Lower leg skin (tissue), 4 donors: ENCODE data around the gene SPOCK1. TPM values are rescaled to one million over a fixed set of nuclear protein-coding genes. Genes with fewer than 3 reads are reported as not detected.

Source experiments
- DNase-seq, 2 donors: peaks; one replicate each; pipeline ENCODE4 v3.0.0-alpha.2; 2019; ENCODE audit warnings: low spot score in 2 of 2
- H3K4me3 ChIP-seq: fragments of 200-600 bp; sonication (generic); 2 replicates; pipeline ENCODE4 v1.5.1; 2017; ENCODE audit warnings: mild to moderate bottlenecking, low read depth; ENCODE audit not compliant: poor library complexity, severe bottlenecking
- POLR2A ChIP-seq, 2 donors: fragments of 450-650 bp; IDR thresholded peaks; one replicate each; pipeline ENCODE4 v1.6.1; 2016 to 2017; ENCODE audit warnings: antibody characterized with exemption in 2 of 2, mild to moderate bottlenecking in 1 of 2, moderate library complexity in 1 of 2
- WGBS, 2 donors: methylation state at CpG; one replicate each; pipeline ENCODE4 v1.1.5; 2018; 5-methylcytosine and 5-hydroxymethylcytosine counted together
- intact Hi-C: fragments of 100-400 bp; cut with DNase I; formaldehyde crosslinking; loops from one replicate; pipeline ENCODE4 v1.15.0; 2023; ENCODE audit warnings: low total_unique reads
- total RNA-seq, 4 donors: library from RNA; depleted of rRNA; stranded (reverse); fragments of >200 nt; gene quantifications; one replicate each; pipeline ENCODE4 v1.1.0, GENCODE V29; 2016
- TF ChIP-seq, protein P1 (sequence below), 3 donors: fragments of 450-650 bp; IDR thresholded peaks; one replicate each; pipeline ENCODE4 v1.5.1; 2016; ENCODE audit warnings: antibody characterized with exemption in 3 of 3, mild to moderate bottlenecking in 3 of 3, moderate library complexity in 2 of 3

SPOCK1 gene
- total RNA-seq, 4 donors from 2014 or later, result 7.9 to 21.5 (median 11.7) TPM

DNA sequence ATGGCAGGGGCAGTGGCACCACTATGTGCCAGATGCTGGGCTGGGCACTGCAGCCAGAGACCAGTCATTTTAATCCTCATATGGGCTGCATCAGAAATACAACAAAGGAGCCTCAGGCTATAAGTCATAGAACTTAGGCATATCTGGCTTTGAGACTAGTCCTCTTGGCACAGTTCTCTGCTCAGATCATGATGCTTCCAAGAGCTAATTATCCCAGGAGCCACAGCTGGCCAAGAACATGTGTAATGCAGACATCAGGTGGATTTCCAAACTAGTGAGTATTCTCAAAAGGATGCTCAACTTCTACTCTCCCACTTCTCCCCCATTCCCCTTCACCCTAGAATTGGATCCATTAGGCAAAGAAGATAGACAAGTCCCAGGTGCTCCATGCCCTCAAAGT, 571.6 kb downstream of the SPOCK1 start:
- H3K4me3 ChIP-seq, result no peak overlapping the region
- intact Hi-C loops, result no loop called here
- no peak for TF ChIP-seq POLR2A (IDR thresholded peaks at IDR 0.05)
- TF ChIP-seq, protein P1, sequence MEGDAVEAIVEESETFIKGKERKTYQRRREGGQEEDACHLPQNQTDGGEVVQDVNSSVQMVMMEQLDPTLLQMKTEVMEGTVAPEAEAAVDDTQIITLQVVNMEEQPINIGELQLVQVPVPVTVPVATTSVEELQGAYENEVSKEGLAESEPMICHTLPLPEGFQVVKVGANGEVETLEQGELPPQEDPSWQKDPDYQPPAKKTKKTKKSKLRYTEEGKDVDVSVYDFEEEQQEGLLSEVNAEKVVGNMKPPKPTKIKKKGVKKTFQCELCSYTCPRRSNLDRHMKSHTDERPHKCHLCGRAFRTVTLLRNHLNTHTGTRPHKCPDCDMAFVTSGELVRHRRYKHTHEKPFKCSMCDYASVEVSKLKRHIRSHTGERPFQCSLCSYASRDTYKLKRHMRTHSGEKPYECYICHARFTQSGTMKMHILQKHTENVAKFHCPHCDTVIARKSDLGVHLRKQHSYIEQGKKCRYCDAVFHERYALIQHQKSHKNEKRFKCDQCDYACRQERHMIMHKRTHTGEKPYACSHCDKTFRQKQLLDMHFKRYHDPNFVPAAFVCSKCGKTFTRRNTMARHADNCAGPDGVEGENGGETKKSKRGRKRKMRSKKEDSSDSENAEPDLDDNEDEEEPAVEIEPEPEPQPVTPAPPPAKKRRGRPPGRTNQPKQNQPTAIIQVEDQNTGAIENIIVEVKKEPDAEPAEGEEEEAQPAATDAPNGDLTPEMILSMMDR (IDR thresholded peaks at IDR 0.05), result no peak
- no peak for DNase-seq

DNA sequence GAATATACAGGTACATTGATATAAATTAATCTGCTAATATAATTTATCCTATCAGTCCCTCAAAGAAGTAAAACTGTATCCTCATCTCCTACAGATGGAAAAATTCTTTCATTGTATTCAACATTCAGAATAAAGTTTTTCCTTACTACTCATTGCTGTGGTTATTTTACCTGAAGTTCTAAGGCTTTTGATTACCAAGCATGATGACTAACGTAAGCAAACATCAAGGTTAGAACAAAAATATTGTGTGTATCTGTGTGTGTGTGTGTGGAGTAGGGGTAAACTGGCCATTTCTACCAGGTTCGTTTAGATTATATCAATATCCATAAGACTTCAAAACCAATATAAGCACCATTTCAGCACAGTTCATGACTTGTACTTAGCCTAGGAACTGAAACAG, 573.1 kb downstream of the SPOCK1 start:
- intact Hi-C loops, result no loop called here
- 78 to 90% methylated on average over 2 of the region's 2 CpGs for WGBS, 2 donors

More for the DNA sequence above, 573.1 kb downstream of the SPOCK1 start:
- no peak for DNase-seq
- no peak for TF ChIP-seq POLR2A (IDR thresholded peaks at IDR 0.05)
- TF ChIP-seq, protein P1 (IDR thresholded peaks at IDR 0.05), result no peak
- no peak overlapping the region for H3K4me3 ChIP-seq

Other genes starting within 250 kb of the SPOCK1 start
- gene KLHL3, start 236.8 kb upstream of the SPOCK1 start, total RNA-seq, result 1 to 10 TPM; 1.0 to 3.0 (median 2.1) TPM